Fibroblast of lung (primary cell): ENCODE results near the gene THUMPD1. TPM values are rescaled to one million over a fixed set of nuclear protein-coding genes. Genes with fewer than 3 reads are reported as not detected.
"Not testable (repeated sequence)": the region's sequence is repeated elsewhere in the genome, so short reads cannot be mapped to it uniquely, and the experiment has no call there.

Experiments used
- DNase-seq, 2 donors: peaks; one replicate each; pipeline versions ENCODE4 v3.0.0 to v3.0.0-alpha.2; 2010; ENCODE audit warnings: low read depth in 2 of 2
- H2AFZ ChIP-seq: 2 replicates; pipeline ENCODE4 v1.5.1; 2012; ENCODE audit warnings: low read length, control low read depth, inconsistent platforms
- H3K27ac ChIP-seq: 2 replicates; pipeline ENCODE4 v1.5.1; 2011; ENCODE audit warnings: low read length, control low read depth; ENCODE audit not compliant: insufficient read depth
- H3K27me3 ChIP-seq: 2 replicates; pipeline ENCODE4 v1.5.1; 2011; ENCODE audit warnings: mild to moderate bottlenecking, low read length; ENCODE audit not compliant: control insufficient read depth, insufficient read depth
- H3K36me3 ChIP-seq: 2 replicates; pipeline ENCODE4 v1.5.1; 2011; ENCODE audit warnings: low read length; ENCODE audit not compliant: control insufficient read depth, insufficient read depth
- H3K4me1 ChIP-seq: 2 replicates; pipeline ENCODE4 v1.5.1; 2011; ENCODE audit warnings: low read length; ENCODE audit not compliant: control insufficient read depth, insufficient read depth; ENCODE audit errors: extremely low read depth
- H3K4me2 ChIP-seq: 2 replicates; pipeline ENCODE4 v1.5.1; 2011; ENCODE audit warnings: low read length, control low read depth; ENCODE audit not compliant: insufficient read depth; ENCODE audit errors: extremely low read depth
- H3K4me3 ChIP-seq, 4 experiments: fragments of 200-600 bp in 1 of 4; sonication (generic) in 1 of 4; replicated peaks in 1 of 4; 2 replicates each; pipeline ENCODE4 v1.5.1; 2011 to 2016; ENCODE audit warnings: low read length in 4 of 4, low read depth in 3 of 4, mild to moderate bottlenecking in 3 of 4, control low read depth in 2 of 4, inconsistent platforms in 1 of 4, mixed read lengths in 1 of 4; ENCODE audit not compliant: insufficient read depth in 1 of 4; ENCODE audit errors: control extremely low read depth in 1 of 4
- H3K79me2 ChIP-seq: 2 replicates; pipeline ENCODE4 v1.5.1; 2012; ENCODE audit warnings: mild to moderate bottlenecking, low read length, inconsistent platforms; ENCODE audit not compliant: control insufficient read depth, insufficient read depth
- H3K9ac ChIP-seq: 2 replicates; pipeline ENCODE4 v1.5.1; 2011; ENCODE audit warnings: mild to moderate bottlenecking, low read length, control low read depth; ENCODE audit not compliant: insufficient read depth
- H3K9me3 ChIP-seq: 2 replicates; pipeline ENCODE4 v1.5.1; 2012; ENCODE audit warnings: low read depth, low read length; ENCODE audit not compliant: control insufficient read depth, insufficient read depth
- H4K20me1 ChIP-seq: 2 replicates; pipeline ENCODE4 v1.5.1; 2011; ENCODE audit warnings: low read length; ENCODE audit not compliant: control insufficient read depth, insufficient read depth; ENCODE audit errors: extremely low read depth
- EZH2 ChIP-seq: IDR thresholded peaks from 2 replicates; pipeline ENCODE4 v1.5.1; 2012; ENCODE audit warnings: low read length, control low read depth, mild to moderate bottlenecking; ENCODE audit errors: missing control alignments
- polyA plus RNA-seq, 2 donors: library from polyadenylated mRNA; depleted of rRNA in 1 of 2; stranded (reverse) in 1 of 2; unstranded in 1 of 2; fragments of >200 nt; gene quantifications; 2 replicates each; pipeline ENCODE4 v1.2.1, GENCODE V29; 2011 to 2012; ENCODE audit warnings: missing spikeins in 1 of 2
- total RNA-seq: library from RNA; depleted of rRNA; stranded (reverse); fragments of >200 nt; gene quantifications from 2 replicates; pipeline ENCODE4 v1.2.1, GENCODE V29; 2014
- TF ChIP-seq, protein P1 (sequence below), 2 donors: IDR thresholded peaks in 1 of 2; conservative IDR thresholded peaks in 1 of 2; 1 replicate in 1 of 2; 2 replicates in 1 of 2; pipeline ENCODE4 v1.5.1; 2011 to 2012; ENCODE audit warnings: low read length in 2 of 2, control low read depth in 1 of 2, inconsistent platforms in 1 of 2, low read depth in 1 of 2, mild to moderate bottlenecking in 1 of 2

THUMPD1 gene
- total and polyA plus RNA-seq, 2 donors (not counting 1 experiment from before 2014, with no cell fraction given), result 31.0 to 54.3 TPM

DNA sequence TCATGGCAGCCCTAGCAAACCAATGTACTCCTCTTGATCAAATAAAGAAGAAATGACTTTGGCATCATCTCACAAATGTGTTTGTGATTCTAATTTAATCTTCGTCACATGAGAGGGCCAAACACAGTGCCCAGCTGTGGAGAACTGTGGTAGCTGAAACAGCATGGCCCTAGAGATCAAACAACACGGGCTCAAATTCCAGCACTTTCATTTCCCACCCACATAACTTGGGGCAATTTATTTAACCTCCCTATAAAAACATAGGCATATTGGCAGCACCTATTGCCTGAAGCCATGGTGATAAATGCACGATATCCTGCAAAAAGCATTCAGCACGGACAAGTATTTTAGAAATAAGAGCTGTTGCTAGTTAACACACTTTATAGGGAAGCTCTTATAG, 46.6 kb downstream of the THUMPD1 start:
- no peak overlapping the region for H3K9ac ChIP-seq
- H3K36me3 ChIP-seq, result no peaks in the 10 kb centered on the region
- no peaks in the 10 kb centered on the region for H4K20me1 ChIP-seq
- H3K9me3 ChIP-seq, result no peaks in the 10 kb centered on the region
- H3K4me2 ChIP-seq, result no peak overlapping the region
- H3K27ac ChIP-seq, result no peak overlapping the region
- no peaks in the 10 kb centered on the region for H3K79me2 ChIP-seq
- no peak overlapping the region for H3K4me3 ChIP-seq
- no peaks in the 10 kb centered on the region for H3K4me1 ChIP-seq
- no peak overlapping the region for H2AFZ ChIP-seq
- DNase-seq, result no peak
- H3K27me3 ChIP-seq, result no peaks in the 10 kb centered on the region
- no peak for TF ChIP-seq EZH2
- TF ChIP-seq, protein P1, sequence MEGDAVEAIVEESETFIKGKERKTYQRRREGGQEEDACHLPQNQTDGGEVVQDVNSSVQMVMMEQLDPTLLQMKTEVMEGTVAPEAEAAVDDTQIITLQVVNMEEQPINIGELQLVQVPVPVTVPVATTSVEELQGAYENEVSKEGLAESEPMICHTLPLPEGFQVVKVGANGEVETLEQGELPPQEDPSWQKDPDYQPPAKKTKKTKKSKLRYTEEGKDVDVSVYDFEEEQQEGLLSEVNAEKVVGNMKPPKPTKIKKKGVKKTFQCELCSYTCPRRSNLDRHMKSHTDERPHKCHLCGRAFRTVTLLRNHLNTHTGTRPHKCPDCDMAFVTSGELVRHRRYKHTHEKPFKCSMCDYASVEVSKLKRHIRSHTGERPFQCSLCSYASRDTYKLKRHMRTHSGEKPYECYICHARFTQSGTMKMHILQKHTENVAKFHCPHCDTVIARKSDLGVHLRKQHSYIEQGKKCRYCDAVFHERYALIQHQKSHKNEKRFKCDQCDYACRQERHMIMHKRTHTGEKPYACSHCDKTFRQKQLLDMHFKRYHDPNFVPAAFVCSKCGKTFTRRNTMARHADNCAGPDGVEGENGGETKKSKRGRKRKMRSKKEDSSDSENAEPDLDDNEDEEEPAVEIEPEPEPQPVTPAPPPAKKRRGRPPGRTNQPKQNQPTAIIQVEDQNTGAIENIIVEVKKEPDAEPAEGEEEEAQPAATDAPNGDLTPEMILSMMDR (conservative IDR thresholded peaks at IDR 0.05 in 1 of 2, IDR thresholded peaks at IDR 0.05 in 1 of 2; ENCODE audit: low read depth in 1 of 2, low read length in 2 of 2), result no peak

- H3K4me1 ChIP-seq, H3K9ac ChIP-seq, DNase-seq, H3K27ac ChIP-seq, H3K27me3 ChIP-seq, H4K20me1 ChIP-seq, H3K79me2 ChIP-seq, H3K4me2 ChIP-seq, H3K36me3 ChIP-seq, H2AFZ ChIP-seq, H3K9me3 ChIP-seq, H3K4me3 ChIP-seq: not testable (repeated sequence)
Observed at GRCh38 chr16:20694096-20694495, 47.5 kb downstream of the THUMPD1 start.

GRCh38 chr16:20689668-20690067, 52.0 kb downstream of the THUMPD1 start:
- Histone ChIP-seq H2AFZ (no peak overlapping the region), H3K79me2 (no peaks in the 10 kb centered on the region)
- no peak for DNase-seq

More at GRCh38 chr16:20689668-20690067, 52.0 kb downstream of the THUMPD1 start:
- Histone ChIP-seq H3K9ac (no peak overlapping the region), H3K27me3 (no peaks in the 10 kb centered on the region), H3K4me1 (no peaks in the 10 kb centered on the region), H4K20me1 (no peaks in the 10 kb centered on the region), H3K9me3 (no peaks in the 10 kb centered on the region), H3K4me3 (no peak overlapping the region), H3K27ac (no peak overlapping the region), H3K4me2 (no peak overlapping the region), H3K36me3 (no peaks in the 10 kb centered on the region)
- TF ChIP-seq EZH2, result no peak
- TF ChIP-seq, protein P1 (conservative IDR thresholded peaks at IDR 0.05 in 1 of 2, IDR thresholded peaks at IDR 0.05 in 1 of 2; ENCODE audit: low read depth in 1 of 2, low read length in 2 of 2), result no peak
